ENCODE results near the gene POC1A. TPM values are rescaled to one million over a fixed set of nuclear protein-coding genes. Genes with fewer than 3 reads are reported as not detected.
"Not testable (repeated sequence)": the region's sequence is repeated elsewhere in the genome, so short reads cannot be mapped to it uniquely, and the experiment has no call there.

POC1A gene
- polyA plus RNA-seq, 2 donors, result 1.7 to 5.2 TPM

- H3K27ac ChIP-seq (ENCODE audit: low read depth in 2 of 2, low read length in 1 of 2), result peak overlapping the region in 1 of 2 donors; percentile 47
- H3K4me3 ChIP-seq (ENCODE audit: low read depth in 1 of 2, low read length in 2 of 2), result no peak overlapping the region
These were observed 103.7 kb downstream of the POC1A start for GRCh38 chr3:52050571-52050970.

GRCh38 chr3:52049503-52049902, 104.7 kb downstream of the POC1A start:
- Histone ChIP-seq H3K4me1 (ENCODE audit: control insufficient read depth in 2 of 2, insufficient read depth in 2 of 2, low read length in 1 of 2) (peaks cover 8 to 75% of the 10 kb centered on the region in 2 donors), H3K27me3 (ENCODE audit: control insufficient read depth in 1 of 2, insufficient read depth in 2 of 2, low read length in 2 of 2) (no peaks in the 10 kb centered on the region), H3K4me3 (ENCODE audit: low read depth in 1 of 2, low read length in 2 of 2) (no peak overlapping the region), H3K27ac (ENCODE audit: low read depth in 2 of 2, low read length in 1 of 2) (peak overlapping the region; percentile 0 to 68), H3K36me3 (ENCODE audit: control insufficient read depth in 2 of 2, insufficient read depth in 2 of 2, low read length in 1 of 2) (peaks cover 4 to 41% of the 10 kb centered on the region in 2 donors), H3K9me3 (ENCODE audit: control insufficient read depth in 2 of 2, insufficient read depth in 1 of 2, low read depth in 1 of 2, low read length in 1 of 2) (no peaks in the 10 kb centered on the region)
- WGBS, 2 donors, result 53 to 55% methylated on average over 2 of the region's 2 CpGs

More at GRCh38 chr3:52050571-52050970, 103.7 kb downstream of the POC1A start:
- Histone ChIP-seq H3K4me1 (ENCODE audit: control insufficient read depth in 2 of 2, insufficient read depth in 2 of 2, low read length in 1 of 2) (peaks cover 8 to 67% of the 10 kb centered on the region in 2 donors), H3K9me3 (ENCODE audit: control insufficient read depth in 2 of 2, insufficient read depth in 1 of 2, low read depth in 1 of 2, low read length in 1 of 2) (no peaks in the 10 kb centered on the region), H3K27me3 (ENCODE audit: control insufficient read depth in 1 of 2, insufficient read depth in 2 of 2, low read length in 2 of 2) (no peaks in the 10 kb centered on the region), H3K36me3 (ENCODE audit: control insufficient read depth in 2 of 2, insufficient read depth in 2 of 2, low read length in 1 of 2) (peaks cover 4 to 41% of the 10 kb centered on the region in 2 donors)
- WGBS, 2 donors, result 82 to 91% methylated on average over 21 of the region's 21 CpGs

GRCh38 chr3:52047295-52047960, 106.8 kb downstream of the POC1A start:
- Histone ChIP-seq H3K4me3 (ENCODE audit: low read depth in 1 of 2, low read length in 2 of 2) (no peak overlapping the region), H3K9me3 (ENCODE audit: control insufficient read depth in 2 of 2, insufficient read depth in 1 of 2, low read depth in 1 of 2, low read length in 1 of 2) (no peaks in the 10 kb centered on the region), H3K4me1 (ENCODE audit: control insufficient read depth in 2 of 2, insufficient read depth in 2 of 2, low read length in 1 of 2) (peaks cover 5 to 60% of the 10 kb centered on the region in 2 donors), H3K27ac (ENCODE audit: low read depth in 2 of 2, low read length in 1 of 2) (peak overlapping the region; percentile 84 to 93), H3K36me3 (ENCODE audit: control insufficient read depth in 2 of 2, insufficient read depth in 2 of 2, low read length in 1 of 2) (peaks cover 4 to 32% of the 10 kb centered on the region in 2 donors), H3K27me3 (ENCODE audit: control insufficient read depth in 1 of 2, insufficient read depth in 2 of 2, low read length in 2 of 2) (no peaks in the 10 kb centered on the region)
- 45 to 47% methylated on average over 20 of the region's 20 CpGs for WGBS, 2 donors

GRCh38 chr3:52046902-52047239, 107.4 kb downstream of the POC1A start:
- Histone ChIP-seq H3K4me1 (ENCODE audit: control insufficient read depth in 2 of 2, insufficient read depth in 2 of 2, low read length in 1 of 2) (peaks cover 5 to 55% of the 10 kb centered on the region in 2 donors), H3K9me3 (ENCODE audit: control insufficient read depth in 2 of 2, insufficient read depth in 1 of 2, low read depth in 1 of 2, low read length in 1 of 2) (no peaks in the 10 kb centered on the region), H3K27me3 (ENCODE audit: control insufficient read depth in 1 of 2, insufficient read depth in 2 of 2, low read length in 2 of 2) (no peaks in the 10 kb centered on the region), H3K4me3 (ENCODE audit: low read depth in 1 of 2, low read length in 2 of 2) (no peak overlapping the region), H3K27ac (ENCODE audit: low read depth in 2 of 2, low read length in 1 of 2) (peak overlapping the region; percentile 84 to 93), H3K36me3 (ENCODE audit: control insufficient read depth in 2 of 2, insufficient read depth in 2 of 2, low read length in 1 of 2) (peaks cover 4 to 26% of the 10 kb centered on the region in 2 donors)
- 48 to 72% methylated on average over 7 of the region's 7 CpGs for WGBS, 2 donors

- no peaks in the 10 kb centered on the region for H3K9me3 ChIP-seq (ENCODE audit: control insufficient read depth in 2 of 2, insufficient read depth in 1 of 2, low read depth in 1 of 2, low read length in 1 of 2)
- WGBS, 2 donors, result 39 to 61% methylated on average over 12 of the region's 12 CpGs
- H3K36me3 ChIP-seq (ENCODE audit: control insufficient read depth in 2 of 2, insufficient read depth in 2 of 2, low read length in 1 of 2), result peaks cover 4 to 21% of the 10 kb centered on the region in 2 donors
- peaks cover 2 to 50% of the 10 kb centered on the region in 2 donors for H3K4me1 ChIP-seq (ENCODE audit: control insufficient read depth in 2 of 2, insufficient read depth in 2 of 2, low read length in 1 of 2)
- peak overlapping the region; percentile 84 to 93 for H3K27ac ChIP-seq (ENCODE audit: low read depth in 2 of 2, low read length in 1 of 2)
- no peak overlapping the region for H3K4me3 ChIP-seq (ENCODE audit: low read depth in 1 of 2, low read length in 2 of 2)
- no peaks in the 10 kb centered on the region for H3K27me3 ChIP-seq (ENCODE audit: control insufficient read depth in 1 of 2, insufficient read depth in 2 of 2, low read length in 2 of 2)
These were observed 107.9 kb downstream of the POC1A start for GRCh38 chr3:52046186-52046901.

DNA sequence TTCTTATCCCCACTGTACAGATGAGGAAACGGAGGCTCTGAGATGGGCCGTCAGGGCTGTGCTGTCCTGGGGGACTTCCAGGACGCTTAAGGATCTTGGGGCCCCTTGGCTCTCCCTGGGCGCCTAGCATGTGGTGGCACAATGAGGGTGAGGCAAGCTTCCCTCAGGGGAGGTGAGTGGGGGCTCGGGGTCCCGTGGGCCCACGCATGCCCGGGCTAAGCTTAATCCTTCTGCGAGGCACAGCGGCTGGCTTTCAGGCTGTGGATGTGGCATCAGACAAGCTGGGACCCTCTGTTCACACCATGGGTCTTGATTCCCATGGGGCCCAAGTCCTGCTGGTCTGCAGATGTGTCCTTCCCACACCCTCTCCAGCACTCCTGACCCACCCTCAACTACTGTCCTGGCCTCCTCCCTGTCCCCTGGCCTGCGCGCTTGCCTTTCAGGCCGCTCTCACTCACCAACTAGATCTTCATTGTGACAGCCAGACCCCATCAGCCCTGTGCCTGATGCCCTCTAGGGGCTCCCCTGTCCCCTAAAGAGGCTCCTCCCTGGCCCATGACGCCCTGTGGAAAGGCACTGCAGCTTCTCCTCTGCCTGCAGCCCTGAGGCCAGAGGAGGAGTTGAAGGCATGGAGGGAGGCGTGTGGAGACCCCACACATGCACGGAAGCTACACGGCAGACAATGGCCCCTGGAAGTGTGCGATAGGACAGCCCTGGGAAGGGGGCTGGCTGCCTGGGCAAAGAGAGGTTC, 109.2 kb downstream of the POC1A start:
- Histone ChIP-seq H3K27ac (ENCODE audit: low read depth in 2 of 2, low read length in 1 of 2) (peak overlapping the region; percentile 86 to 93), H3K4me1 (ENCODE audit: control insufficient read depth in 2 of 2, insufficient read depth in 2 of 2, low read length in 1 of 2) (peaks cover 0 to 46% of the 10 kb centered on the region in 2 donors)

DNA sequence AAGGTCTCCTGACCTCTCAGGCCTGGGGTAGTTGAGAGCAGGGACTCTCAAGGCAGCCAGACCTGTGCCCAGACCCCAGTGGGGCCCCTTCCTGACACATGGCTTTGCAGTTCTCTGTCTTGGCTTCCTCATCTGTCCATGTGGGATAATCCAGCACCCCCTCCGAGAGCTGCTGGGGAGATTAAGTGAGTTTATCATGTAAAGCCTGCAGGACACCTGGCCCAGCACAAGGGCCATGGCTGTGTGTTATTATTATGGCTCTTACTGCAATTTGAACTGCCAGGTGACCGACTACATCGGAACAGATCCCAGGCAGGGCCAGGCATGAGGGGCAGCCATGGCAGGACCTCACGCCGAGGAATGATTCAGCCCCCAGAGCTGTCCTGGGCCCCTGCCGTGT, 110.5 kb downstream of the POC1A start:
- 67 to 72% methylated on average over 6 of the region's 6 CpGs for WGBS, 2 donors
- Histone ChIP-seq H3K4me1 (ENCODE audit: control insufficient read depth in 2 of 2, insufficient read depth in 2 of 2, low read length in 1 of 2) (peaks cover 0 to 58% of the 10 kb centered on the region in 2 donors), H3K4me3 (ENCODE audit: low read depth in 1 of 2, low read length in 2 of 2) (no peak overlapping the region), H3K36me3 (ENCODE audit: control insufficient read depth in 2 of 2, insufficient read depth in 2 of 2, low read length in 1 of 2) (no peaks in the 10 kb centered on the region), H3K27ac (ENCODE audit: low read depth in 2 of 2, low read length in 1 of 2) (no peak overlapping the region), H3K27me3 (ENCODE audit: control insufficient read depth in 1 of 2, insufficient read depth in 2 of 2, low read length in 2 of 2) (no peaks in the 10 kb centered on the region), H3K9me3 (ENCODE audit: control insufficient read depth in 2 of 2, insufficient read depth in 1 of 2, low read depth in 1 of 2, low read length in 1 of 2) (no peaks in the 10 kb centered on the region)

More for the DNA sequence above, 109.2 kb downstream of the POC1A start:
- H3K4me3 ChIP-seq (ENCODE audit: low read depth in 1 of 2, low read length in 2 of 2), result no peak overlapping the region
- no peaks in the 10 kb centered on the region for H3K9me3 ChIP-seq (ENCODE audit: control insufficient read depth in 2 of 2, insufficient read depth in 1 of 2, low read depth in 1 of 2, low read length in 1 of 2)
- 84 to 90% methylated on average over 18 of the region's 18 CpGs for WGBS, 2 donors
- H3K36me3 ChIP-seq (ENCODE audit: control insufficient read depth in 2 of 2, insufficient read depth in 2 of 2, low read length in 1 of 2), result peaks cover 0 to 10% of the 10 kb centered on the region in 2 donors
- no peaks in the 10 kb centered on the region for H3K27me3 ChIP-seq (ENCODE audit: control insufficient read depth in 1 of 2, insufficient read depth in 2 of 2, low read length in 2 of 2)

DNA sequence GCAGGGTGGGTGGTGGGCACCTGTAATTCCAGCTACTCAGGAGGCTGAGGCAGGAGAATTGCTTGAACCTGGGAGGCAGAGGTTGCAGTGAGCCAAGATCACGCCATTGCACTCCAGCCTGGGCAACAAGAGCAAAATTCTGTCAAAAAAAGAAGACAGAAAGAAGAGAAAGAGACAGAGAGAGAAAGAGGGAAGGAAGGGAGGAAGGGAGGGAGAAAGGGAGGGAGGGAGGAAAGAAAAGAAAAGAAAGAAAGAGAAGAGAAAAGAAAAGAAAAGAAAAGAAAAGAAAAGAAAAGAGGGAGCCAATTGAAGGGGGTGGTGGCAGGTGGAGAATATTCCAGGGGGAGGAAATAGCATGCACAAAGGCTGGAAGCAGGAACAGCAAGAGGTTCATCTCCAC, 111.2 kb downstream of the POC1A start:
- H3K4me1 ChIP-seq (ENCODE audit: control insufficient read depth in 2 of 2, insufficient read depth in 2 of 2, low read length in 1 of 2), result peaks cover 0 to 60% of the 10 kb centered on the region in 2 donors

GRCh38 chr3:52041118-52041731, 113.0 kb downstream of the POC1A start:
- Histone ChIP-seq H3K27me3 (ENCODE audit: control insufficient read depth in 1 of 2, insufficient read depth in 2 of 2, low read length in 2 of 2) (no peaks in the 10 kb centered on the region), H3K36me3 (ENCODE audit: control insufficient read depth in 2 of 2, insufficient read depth in 2 of 2, low read length in 1 of 2) (no peaks in the 10 kb centered on the region), H3K4me3 (ENCODE audit: low read depth in 1 of 2, low read length in 2 of 2) (no peak overlapping the region), H3K4me1 (ENCODE audit: control insufficient read depth in 2 of 2, insufficient read depth in 2 of 2, low read length in 1 of 2) (peaks cover 0 to 48% of the 10 kb centered on the region in 2 donors), H3K9me3 (ENCODE audit: control insufficient read depth in 2 of 2, insufficient read depth in 1 of 2, low read depth in 1 of 2, low read length in 1 of 2) (no peaks in the 10 kb centered on the region), H3K27ac (ENCODE audit: low read depth in 2 of 2, low read length in 1 of 2) (no peak overlapping the region)
- WGBS, 2 donors, result 66 to 67% methylated on average over 10 of the region's 10 CpGs

More for the DNA sequence above, 111.2 kb downstream of the POC1A start:
- not testable (repeated sequence) for H3K27me3 ChIP-seq (ENCODE audit: control insufficient read depth in 1 of 2, insufficient read depth in 2 of 2, low read length in 2 of 2); H3K4me3 ChIP-seq (ENCODE audit: low read depth in 1 of 2, low read length in 2 of 2); H3K9me3 ChIP-seq (ENCODE audit: control insufficient read depth in 2 of 2, insufficient read depth in 1 of 2, low read depth in 1 of 2, low read length in 1 of 2); H3K36me3 ChIP-seq (ENCODE audit: control insufficient read depth in 2 of 2, insufficient read depth in 2 of 2, low read length in 1 of 2); H3K27ac ChIP-seq (ENCODE audit: low read depth in 2 of 2, low read length in 1 of 2)
- WGBS, 2 donors, result 86 to 97% methylated on average over 1 of the region's 1 CpG
